Spleen (tissue), 11 donors: ENCODE data around the gene CYGB. TPM values are rescaled to one million over a fixed set of nuclear protein-coding genes. Genes with fewer than 3 reads are reported as not detected.

Experiments
- DNase-seq: peaks from one replicate; pipeline ENCODE4 v3.0.0-alpha.2; 2020
- H3K27ac ChIP-seq, 8 donors: fragments of 200-600 bp; sonication (generic) in 7 of 8; 1 replicate in 4 of 8; 2 replicates in 4 of 8; pipeline versions ENCODE4 v1.5.0 to v1.8.0; 2016 to 2021; ENCODE audit warnings: inconsistent platforms in 4 of 8, mild to moderate bottlenecking in 4 of 8, moderate library complexity in 1 of 8
- H3K27me3 ChIP-seq, 7 donors: fragments of 200-600 bp; sonication (generic) in 6 of 7; replicated peaks in 1 of 7; 1 replicate in 4 of 7; 2 replicates in 3 of 7; pipeline versions ENCODE4 v1.5.0 to v1.8.0; 2016 to 2021; ENCODE audit warnings: inconsistent platforms in 3 of 7, mild to moderate bottlenecking in 1 of 7
- H3K36me3 ChIP-seq, 6 donors: fragments of 200-600 bp; sonication (generic) in 5 of 6; 1 replicate in 4 of 6; 2 replicates in 2 of 6; pipeline versions ENCODE4 v1.5.0 to v1.8.0; 2016 to 2021; ENCODE audit warnings: inconsistent platforms in 2 of 6
- H3K4me1 ChIP-seq, 6 donors: fragments of 200-600 bp; sonication (generic) in 5 of 6; 1 replicate in 3 of 6; 2 replicates in 3 of 6; pipeline versions ENCODE4 v1.5.0 to v1.8.0; 2016 to 2021; ENCODE audit warnings: inconsistent platforms in 3 of 6
- H3K4me3 ChIP-seq, 8 donors: fragments of 200-600 bp; sonication (generic) in 7 of 8; 1 replicate in 4 of 8; 2 replicates in 4 of 8; pipeline versions ENCODE4 v1.5.0 to v1.8.0; 2016 to 2021; ENCODE audit warnings: inconsistent platforms in 4 of 8, mild to moderate bottlenecking in 4 of 8, moderate library complexity in 2 of 8
- H3K9me3 ChIP-seq, 8 donors: fragments of 200-600 bp; sonication (generic) in 7 of 8; 1 replicate in 4 of 8; 2 replicates in 4 of 8; pipeline versions ENCODE4 v1.5.0 to v1.8.0; 2016 to 2021; ENCODE audit warnings: inconsistent platforms in 4 of 8
- POLR2A ChIP-seq, 3 donors: fragments of 450-650 bp; IDR thresholded peaks; one replicate each; pipeline ENCODE4 v1.5.1; 2017; ENCODE audit warnings: antibody characterized with exemption in 3 of 3, mild to moderate bottlenecking in 1 of 3
- POLR2AphosphoS5 ChIP-seq, 3 donors: sonication (generic); formaldehyde crosslinking; IDR thresholded peaks; one replicate each; pipeline ENCODE4 v1.5.1; 2017; ENCODE audit warnings: antibody characterized with exemption in 3 of 3
- WGBS, 5 donors: extraction: QIAGEN DNeasy Blood & Tissue Kit in 3 of 5; methylation state at CpG; one replicate each; pipeline versions ENCODE4 v1.1.5 to v1.1.7; 2013 to 2018; 5-methylcytosine and 5-hydroxymethylcytosine counted together
- intact Hi-C: fragments of 100-400 bp; cut with DNase I; formaldehyde crosslinking; loops from one replicate; pipeline ENCODE4 v1.15.0; 2023; ENCODE audit warnings: low total_unique reads
- polyA plus RNA-seq, 3 donors: library from polyadenylated mRNA; stranded (reverse); fragments of 200-250 nt; gene quantifications; one replicate each; pipeline ENCODE4 v1.2.1, GENCODE V29; 2013
- small RNA-seq, 4 donors: library from RNA; depleted of rRNA; stranded (forward); fragments of <200 nt; gene quantifications; one replicate each; pipeline ENCODE3, GENCODE V24; 2016
- total RNA-seq, 7 donors: library from RNA; depleted of rRNA in 3 of 7; stranded (reverse); fragments of >200 nt in 3 of 7; fragmentation: NEBNext Ultra II Directional in 4 of 7; extraction: Animal tissue kit (Norgen Biotek cat#: 25700) in 4 of 7; gene quantifications; one replicate each; pipeline versions ENCODE4 v1.1.0 to v1.2.1, GENCODE V29; 2016 to 2021
- TF ChIP-seq, protein P1 (sequence below), 11 experiments: fragments of 200-600 bp in 7 of 11; fragments of 450-650 bp in 4 of 11; sonication (generic) in 4 of 11; IDR thresholded peaks in 8 of 11; conservative IDR thresholded peaks in 3 of 11; 1 replicate in 7 of 11; 2 replicates in 4 of 11; pipeline versions ENCODE4 v1.4.0 to v1.8.0; 2016 to 2021; ENCODE audit warnings: antibody characterized with exemption in 11 of 11, inconsistent platforms in 4 of 11, mild to moderate bottlenecking in 1 of 11
- donor health status: healthy with polysubstance abuse.
- donor health status: DM: no; HTN: no; CAD: no; lungs with moderate emphysema.
- donor health status: DM: no; HTN: no; CAD: no.
- donor health status: Bipolar disorder and iron deficiency.
- donor health status: healthy.
- donor health status: DM: no; HTN: no; CAD: no.
- donor health status: DM: yes; HTN: yes; CAD: no.

CYGB gene
- total and polyA plus RNA-seq, 10 donors = 3.5 to 21.0 (median 7.7) TPM

DNA sequence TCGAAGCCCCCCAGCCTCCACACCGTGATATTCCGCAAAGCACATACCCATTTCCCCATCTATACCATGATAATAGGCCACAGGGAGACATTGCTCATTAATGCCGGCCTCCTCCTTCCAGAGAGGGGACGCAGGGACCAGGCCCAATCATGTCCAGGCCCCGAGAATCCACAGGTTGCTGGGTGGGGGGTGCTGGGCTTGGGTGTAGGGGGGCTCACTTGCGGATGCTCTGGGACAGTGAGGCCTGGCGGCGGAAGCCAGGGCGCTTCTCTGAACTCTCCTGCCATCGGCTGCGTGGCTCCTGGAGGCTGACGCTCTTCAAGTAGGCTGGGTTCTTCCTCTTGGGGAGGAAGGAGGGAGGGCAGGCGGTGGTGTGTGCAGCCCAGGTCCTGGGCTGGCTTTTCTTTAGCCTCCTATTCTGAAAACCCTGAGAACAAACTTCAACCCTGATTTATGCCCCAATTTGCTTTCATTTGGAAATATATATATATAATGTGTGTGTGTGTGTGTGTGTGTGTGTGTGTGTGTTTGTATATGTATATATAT lies 57.9 kb downstream of the CYGB start:
- peaks cover 0 to 75% (median 41%) of the 10 kb centered on the region in 6 donors for H3K36me3 ChIP-seq
- intact Hi-C loops = no loop called here
- H3K4me1 ChIP-seq = peaks cover 12 to 59% (median 45%) of the 10 kb centered on the region in 6 donors
- H3K4me3 ChIP-seq = no peak overlapping the region
- peak overlapping the region in 4 of 8 donors; percentile 33 to 53 (median 49) for H3K27ac ChIP-seq
- TF ChIP-seq, protein P1, sequence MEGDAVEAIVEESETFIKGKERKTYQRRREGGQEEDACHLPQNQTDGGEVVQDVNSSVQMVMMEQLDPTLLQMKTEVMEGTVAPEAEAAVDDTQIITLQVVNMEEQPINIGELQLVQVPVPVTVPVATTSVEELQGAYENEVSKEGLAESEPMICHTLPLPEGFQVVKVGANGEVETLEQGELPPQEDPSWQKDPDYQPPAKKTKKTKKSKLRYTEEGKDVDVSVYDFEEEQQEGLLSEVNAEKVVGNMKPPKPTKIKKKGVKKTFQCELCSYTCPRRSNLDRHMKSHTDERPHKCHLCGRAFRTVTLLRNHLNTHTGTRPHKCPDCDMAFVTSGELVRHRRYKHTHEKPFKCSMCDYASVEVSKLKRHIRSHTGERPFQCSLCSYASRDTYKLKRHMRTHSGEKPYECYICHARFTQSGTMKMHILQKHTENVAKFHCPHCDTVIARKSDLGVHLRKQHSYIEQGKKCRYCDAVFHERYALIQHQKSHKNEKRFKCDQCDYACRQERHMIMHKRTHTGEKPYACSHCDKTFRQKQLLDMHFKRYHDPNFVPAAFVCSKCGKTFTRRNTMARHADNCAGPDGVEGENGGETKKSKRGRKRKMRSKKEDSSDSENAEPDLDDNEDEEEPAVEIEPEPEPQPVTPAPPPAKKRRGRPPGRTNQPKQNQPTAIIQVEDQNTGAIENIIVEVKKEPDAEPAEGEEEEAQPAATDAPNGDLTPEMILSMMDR (IDR thresholded peaks at IDR 0.05 in 8 of 11, conservative IDR thresholded peaks at IDR 0.05 in 3 of 11) = no peak
- peak in 1 of 3 donors; percentile 44 for TF ChIP-seq POLR2AphosphoS5 (IDR thresholded peaks at IDR 0.05)
- no peaks in the 10 kb centered on the region for H3K9me3 ChIP-seq
- 49 to 81% (median 75%) methylated on average over 6 to 14 of the region's 14 CpGs for WGBS, 5 donors
- H3K27me3 ChIP-seq = no peaks in the 10 kb centered on the region
- DNase-seq = no peak

DNA sequence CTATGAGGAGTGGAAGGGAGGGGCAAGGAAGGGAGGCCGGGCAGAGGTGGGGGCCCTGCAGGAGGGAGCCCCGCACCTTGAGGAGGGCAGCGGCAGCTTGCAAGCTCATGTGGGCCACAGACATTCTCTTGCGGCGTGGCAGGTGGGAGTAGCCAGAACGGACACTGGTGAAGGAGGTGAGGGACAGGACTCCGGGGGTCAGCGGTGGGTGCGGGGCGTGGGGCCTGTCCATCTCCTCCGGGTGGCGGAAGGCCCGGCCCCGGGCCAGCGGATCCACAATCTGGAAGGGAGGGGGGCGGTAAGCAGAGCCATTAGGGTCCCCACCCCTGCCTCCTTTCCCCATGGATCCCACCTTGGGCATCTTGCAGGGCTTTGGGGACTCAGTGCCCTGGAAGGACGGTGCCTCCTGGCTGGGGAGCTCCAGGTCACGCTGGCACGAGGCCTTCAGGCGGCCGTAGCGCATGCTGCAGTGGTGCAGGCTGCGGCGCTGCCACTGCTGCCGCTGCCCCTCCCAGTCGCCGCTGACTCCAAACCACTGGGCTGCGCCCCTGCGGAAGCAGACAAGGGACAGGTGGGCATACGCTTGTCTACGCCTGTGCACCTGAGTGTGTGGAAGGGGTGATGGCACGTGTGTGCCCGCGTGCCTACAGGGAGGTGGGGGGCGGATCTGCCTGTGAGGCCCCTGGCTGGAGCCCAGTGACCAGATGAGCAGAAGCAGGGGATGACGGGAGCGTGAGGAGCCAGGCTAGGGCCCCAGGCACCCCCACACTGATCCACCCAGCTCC lies 58.6 kb downstream of the CYGB start:
- 88 to 94% (median 93%) methylated on average over 30 to 37 of the region's 37 CpGs for WGBS, 5 donors
- TF ChIP-seq POLR2A (IDR thresholded peaks at IDR 0.05) (no peak), POLR2AphosphoS5 (IDR thresholded peaks at IDR 0.05) (peak in 2 of 3 donors; percentile 18 to 64)
- no peaks in the 10 kb centered on the region for H3K27me3 ChIP-seq
- no peak overlapping the region for H3K4me3 ChIP-seq
- intact Hi-C loops = no loop called here
- no peaks in the 10 kb centered on the region for H3K9me3 ChIP-seq
- H3K4me1 ChIP-seq = peaks cover 12 to 52% (median 38%) of the 10 kb centered on the region in 6 donors
- peaks cover 0 to 82% (median 48%) of the 10 kb centered on the region in 6 donors for H3K36me3 ChIP-seq
- peak overlapping the region in 4 of 8 donors; percentile 33 to 53 (median 49) for H3K27ac ChIP-seq
- no peak for DNase-seq

DNA sequence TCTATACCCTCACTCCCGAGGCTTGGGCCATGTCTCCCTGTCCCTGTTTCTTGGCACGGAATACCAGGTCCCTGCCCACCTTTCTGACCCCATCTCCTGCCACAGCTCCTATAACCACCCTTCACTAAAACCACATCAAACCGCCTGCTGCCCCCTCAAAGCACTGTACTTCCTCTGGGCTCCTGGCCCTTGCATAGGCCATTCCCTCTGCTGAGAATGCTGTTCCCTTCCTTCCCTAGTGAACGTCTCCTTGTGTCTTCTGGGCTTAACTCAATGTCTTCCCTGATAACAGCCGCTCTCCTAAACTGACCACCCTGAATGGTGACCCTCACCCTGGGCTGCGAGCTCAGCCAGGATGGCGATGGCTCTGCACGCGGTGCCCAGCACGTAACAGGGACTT lies 59.4 kb downstream of the CYGB start:
- H3K36me3 ChIP-seq = peaks cover 0 to 90% (median 56%) of the 10 kb centered on the region in 6 donors
- WGBS, 5 donors = 92 to 98% (median 93%) methylated on average over 10 of the region's 10 CpGs
- intact Hi-C loops = no loop called here
- H3K4me1 ChIP-seq = peaks cover 12 to 44% (median 30%) of the 10 kb centered on the region in 6 donors
- H3K9me3 ChIP-seq = no peaks in the 10 kb centered on the region
- no peak overlapping the region for H3K4me3 ChIP-seq
- no peaks in the 10 kb centered on the region for H3K27me3 ChIP-seq
- DNase-seq = no peak
- TF ChIP-seq POLR2AphosphoS5 (IDR thresholded peaks at IDR 0.05) (no peak), POLR2A (IDR thresholded peaks at IDR 0.05) (no peak)
- TF ChIP-seq, protein P1 (IDR thresholded peaks at IDR 0.05 in 8 of 11, conservative IDR thresholded peaks at IDR 0.05 in 3 of 11) = no peak
- no peak overlapping the region for H3K27ac ChIP-seq

DNA sequence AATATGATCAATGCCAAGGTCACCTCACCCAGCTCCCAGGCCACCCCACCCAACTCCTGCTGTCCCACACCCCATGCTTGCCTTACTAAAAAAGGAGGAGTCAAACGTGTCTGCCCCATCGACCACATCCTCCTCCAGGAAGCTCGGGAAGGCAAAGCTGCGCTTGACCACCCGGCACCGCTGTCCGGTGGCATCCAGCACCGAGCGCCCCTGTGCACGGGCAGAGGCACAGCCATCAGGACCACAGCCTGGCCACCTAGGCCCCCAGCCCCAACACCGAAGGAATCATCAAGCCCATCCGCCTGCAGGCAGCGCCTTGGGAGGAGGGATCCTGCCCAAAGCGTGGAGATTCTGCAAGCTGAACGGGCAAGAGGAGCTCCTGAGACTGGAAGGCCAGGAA lies 59.9 kb downstream of the CYGB start:
- Histone ChIP-seq H3K27ac (peak overlapping the region in 1 of 8 donors; percentile 40), H3K4me3 (no peak overlapping the region), H3K27me3 (no peaks in the 10 kb centered on the region), H3K4me1 (peaks cover 9 to 39% (median 25%) of the 10 kb centered on the region in 6 donors), H3K36me3 (peaks cover 0 to 96% (median 61%) of the 10 kb centered on the region in 6 donors), H3K9me3 (no peaks in the 10 kb centered on the region)
- DNase-seq = no peak
- TF ChIP-seq POLR2AphosphoS5 (IDR thresholded peaks at IDR 0.05) (peak in 1 of 3 donors; percentile 66), POLR2A (IDR thresholded peaks at IDR 0.05) (no peak)
- TF ChIP-seq, protein P1 (IDR thresholded peaks at IDR 0.05 in 8 of 11, conservative IDR thresholded peaks at IDR 0.05 in 3 of 11) = no peak
- 83 to 91% (median 88%) methylated on average over 5 to 15 of the region's 15 CpGs for WGBS, 5 donors
- intact Hi-C loops = no loop called here

Small RNA genes within 50 kb of the gene (small RNA-seq; reads per million reads assigned to genes)
- 0 reads per million in 4 donors for gene SNORD1A
- gene SNORD1B = 718 to 1,326 (median 1,185) reads per million in 4 donors

Other genes starting within 250 kb of the CYGB start
- gene QRICH2, start 229.4 kb downstream of the CYGB start, total RNA-seq = 1 to 10 TPM; 1.3 to 3.1 (median 2.7) TPM
- gene QRICH2, start 229.4 kb downstream of the CYGB start, polyA plus RNA-seq = 1 to 10 TPM; 2.4 to 2.7 (median 2.5) TPM
- 10 to 100 TPM; 32.5 to 54.1 (median 38.3) TPM for gene PRPSAP1, start 183.8 kb downstream of the CYGB start, total RNA-seq
- 10 to 100 TPM; 17.5 to 25.9 (median 17.5) TPM for gene PRPSAP1, start 183.8 kb downstream of the CYGB start, polyA plus RNA-seq
- gene SPHK1, start 153.1 kb downstream of the CYGB start, total RNA-seq = 1 to 10 TPM; 3.7 to 7.2 (median 5.7) TPM
- gene SPHK1, start 153.1 kb downstream of the CYGB start, polyA plus RNA-seq = 10 to 100 TPM in 1 of 3 donors, 1 to 10 TPM in 2; 8.1 to 11.4 (median 9.6) TPM
- 10 to 100 TPM; 24.1 to 55.9 (median 32.5) TPM for gene UBE2O, start 84.6 kb downstream of the CYGB start, total RNA-seq
- gene UBE2O, start 84.6 kb downstream of the CYGB start, polyA plus RNA-seq = 10 to 100 TPM in 1 of 3 donors, 1 to 10 TPM in 2; 7.2 to 14.3 (median 8.5) TPM
- gene AANAT, start 70.1 kb downstream of the CYGB start, total RNA-seq = not detected
- gene AANAT, start 70.1 kb downstream of the CYGB start, polyA plus RNA-seq = under 1 TPM in 2 of 3 donors, not detected in 1; 0.19 to 0.22 TPM
- gene RHBDF2, start 36.3 kb downstream of the CYGB start, total RNA-seq = 100 to 1,000 TPM in 4 of 7 donors, 10 to 100 TPM in 3; 95.1 to 147 (median 114) TPM
- 10 to 100 TPM; 31.4 to 72.7 (median 53.3) TPM for gene RHBDF2, start 36.3 kb downstream of the CYGB start, polyA plus RNA-seq
- 10 to 100 TPM in 2 of 7 donors, 1 to 10 TPM in 5; 3.5 to 18.8 (median 9.2) TPM for gene PRCD, start 2.3 kb upstream of the CYGB start, total RNA-seq
- 10 to 100 TPM; 28.9 to 54.1 (median 29.6) TPM for gene PRCD, start 2.3 kb upstream of the CYGB start, polyA plus RNA-seq
- gene ST6GALNAC2, start 48.2 kb upstream of the CYGB start, total RNA-seq = 10 to 100 TPM in 3 of 7 donors, 1 to 10 TPM in 4; 8.1 to 15.7 (median 9.8) TPM
- 1 to 10 TPM; 1.1 to 4.8 (median 1.3) TPM for gene ST6GALNAC2, start 48.2 kb upstream of the CYGB start, polyA plus RNA-seq
- 10 to 100 TPM in 6 of 7 donors, 1 to 10 TPM in 1; 6.1 to 25.3 (median 13.5) TPM for gene ST6GALNAC1, start 106.0 kb upstream of the CYGB start, total RNA-seq
- gene ST6GALNAC1, start 106.0 kb upstream of the CYGB start, polyA plus RNA-seq = 10 to 100 TPM in 1 of 3 donors, 1 to 10 TPM in 2; 2.3 to 13.2 (median 4.8) TPM
- 100 to 1,000 TPM in 6 of 7 donors, 10 to 100 TPM in 1; 89.4 to 172 (median 121) TPM for gene MXRA7, start 173.3 kb upstream of the CYGB start, total RNA-seq
- gene MXRA7, start 173.3 kb upstream of the CYGB start, polyA plus RNA-seq = 10 to 100 TPM; 37.8 to 66.2 (median 48.7) TPM
- 10 to 100 TPM; 21.2 to 54.3 (median 38.6) TPM for gene JMJD6, start 188.9 kb upstream of the CYGB start, total RNA-seq
- gene JMJD6, start 188.9 kb upstream of the CYGB start, polyA plus RNA-seq = 10 to 100 TPM; 21.4 to 37.3 (median 32.7) TPM
- 10 to 100 TPM; 35.8 to 53.4 (median 49.1) TPM for gene METTL23, start 189.1 kb upstream of the CYGB start, total RNA-seq
- gene METTL23, start 189.1 kb upstream of the CYGB start, polyA plus RNA-seq = 10 to 100 TPM; 54.7 to 72.7 (median 57.0) TPM
- 100 to 1,000 TPM; 181 to 239 (median 202) TPM for gene SRSF2, start 199.6 kb upstream of the CYGB start, total RNA-seq
- 100 to 1,000 TPM; 159 to 189 (median 161) TPM for gene SRSF2, start 199.6 kb upstream of the CYGB start, polyA plus RNA-seq
- 10 to 100 TPM; 22.8 to 45.4 (median 35.3) TPM for gene MFSD11, start 200.4 kb upstream of the CYGB start, total RNA-seq
- gene MFSD11, start 200.4 kb upstream of the CYGB start, polyA plus RNA-seq = 10 to 100 TPM in 1 of 3 donors, 1 to 10 TPM in 2; 6.9 to 11.3 (median 7.8) TPM